Mesenteric fat pad (tissue), 1 donor: ENCODE data around the gene TWSG1. TPM values are rescaled to one million over a fixed set of nuclear protein-coding genes. Genes with fewer than 3 reads are reported as not detected.
A peak's percentile ranks its signal among the peaks of the same experiment; 100 is the strongest.

Experiments
- DNase-seq: peaks from one replicate; pipeline ENCODE4 v3.0.0-alpha.2; 2020; ENCODE audit warnings: low spot score
- total RNA-seq: library from RNA; stranded (reverse); fragmentation: NEBNext Ultra II Directional; extraction: Animal tissue kit (Norgen Biotek cat#: 25700); gene quantifications from one replicate; pipeline ENCODE4 v1.2.1, GENCODE V29; 2021
- donor health status: DM: yes; HTN: yes; CAD: no.

TWSG1 gene
- total RNA-seq, 1 donor from 2014 or later: 20.4 TPM

GRCh38 chr18:9386879-9387278, 52.3 kb downstream of the TWSG1 start:
- no peak for DNase-seq

GRCh38 chr18:9387891-9388290, 53.3 kb downstream of the TWSG1 start:
- no peak for DNase-seq

GRCh38 chr18:9389706-9390105, 55.1 kb downstream of the TWSG1 start:
- no peak for DNase-seq

- no peak for DNase-seq
Observed at GRCh38 chr18:9392726-9393125, 58.2 kb downstream of the TWSG1 start.

- no peak for DNase-seq
Observed at GRCh38 chr18:9394046-9394445, 59.5 kb downstream of the TWSG1 start.

DNA sequence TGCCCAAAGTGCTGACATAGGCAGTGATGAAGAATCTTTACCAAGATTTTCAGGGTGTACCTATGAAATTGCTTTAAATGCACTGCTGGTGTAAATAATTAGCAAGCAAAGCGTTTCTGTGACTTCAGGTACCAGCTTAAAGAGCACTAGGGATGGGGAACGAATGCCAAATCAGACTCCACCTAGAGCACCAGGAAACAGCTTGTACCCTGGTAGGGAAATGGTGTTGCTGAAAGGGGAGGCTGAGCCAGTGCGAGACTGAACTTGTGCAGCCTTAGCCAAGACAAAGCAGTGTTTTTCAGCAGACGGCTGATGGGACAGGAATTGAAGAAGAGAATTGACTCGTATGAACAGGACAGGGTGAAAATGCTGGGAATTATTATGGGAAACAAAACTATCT, 65.6 kb downstream of the TWSG1 start:
- no peak for DNase-seq

GRCh38 chr18:9401176-9401575, 66.6 kb downstream of the TWSG1 start:
- DNase-seq: no peak

DNA sequence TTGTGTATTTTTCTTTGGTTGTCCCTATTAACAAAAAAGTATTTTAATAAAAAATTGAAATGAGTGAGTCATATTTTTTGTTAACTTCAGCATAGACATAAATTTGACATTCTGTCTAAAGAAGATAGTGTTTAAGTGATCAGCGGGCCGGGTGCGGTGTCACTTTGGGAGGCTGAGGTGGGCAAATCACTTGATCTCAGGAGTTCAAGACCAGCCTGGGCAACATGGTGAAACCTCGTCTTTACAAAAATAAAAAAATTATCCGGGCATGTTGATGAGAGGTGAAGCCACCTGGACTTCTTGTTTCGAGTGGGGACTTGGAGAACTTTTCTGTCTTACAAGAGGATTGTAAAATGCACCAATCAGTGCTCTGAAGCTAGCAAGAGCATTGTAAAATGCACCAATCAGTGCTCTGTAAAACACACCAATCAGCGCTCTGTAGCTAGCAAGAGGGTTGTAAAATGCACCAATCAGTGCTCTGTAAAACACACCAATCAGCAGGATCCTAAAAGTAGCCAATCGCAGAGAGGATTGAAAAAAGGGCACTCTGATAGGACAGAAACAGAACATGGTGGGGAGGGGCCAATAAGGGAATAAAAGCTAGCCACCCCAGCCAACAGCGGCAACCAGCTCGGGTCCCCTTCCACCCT, 67.9 kb downstream of the TWSG1 start:
- peak; percentile 53 for DNase-seq

DNA sequence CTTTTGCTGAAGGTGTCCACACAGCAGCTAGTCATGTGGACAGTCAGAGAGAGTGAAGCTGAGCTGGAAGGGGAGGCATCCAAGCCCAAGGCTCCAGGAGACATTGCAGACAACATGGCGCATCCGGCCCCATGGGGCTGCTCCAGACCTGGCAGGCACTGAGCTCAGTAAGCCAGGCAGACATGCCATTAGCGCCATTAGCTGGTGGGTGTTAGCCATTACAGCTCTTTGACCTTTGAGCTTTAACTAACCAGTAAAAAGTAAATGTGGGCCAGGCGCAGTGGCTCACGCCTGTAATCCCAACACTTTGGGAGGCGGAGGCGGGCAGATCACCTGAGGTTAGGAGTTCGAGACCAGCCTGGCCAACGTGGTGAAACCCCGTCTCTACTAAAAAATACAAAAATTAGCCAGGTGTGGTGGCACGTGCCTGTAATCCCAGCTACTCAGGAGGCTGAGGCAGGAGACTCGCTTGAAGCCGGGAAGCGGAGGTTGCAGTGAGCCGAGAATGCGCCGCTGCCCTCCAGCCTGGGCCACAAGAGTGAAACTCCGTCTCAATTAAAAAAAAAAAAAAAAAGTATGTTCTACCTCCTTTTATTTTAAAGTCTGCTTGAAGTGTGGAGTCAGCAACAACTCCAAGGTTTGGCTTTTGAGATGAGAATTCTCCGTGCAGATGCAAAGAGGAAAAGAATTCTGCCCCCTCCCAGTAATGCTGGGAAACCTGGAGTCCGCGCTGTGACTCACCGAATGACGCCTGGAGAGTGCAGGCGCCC, 69.4 kb downstream of the TWSG1 start:
- DNase-seq: peak; percentile 90

- DNase-seq: peak; percentile 82
Observed at GRCh38 chr18:9404565-9405060, 70.0 kb downstream of the TWSG1 start.

- DNase-seq: peak; percentile 88
Observed at GRCh38 chr18:9405130-9405529, 70.6 kb downstream of the TWSG1 start.

DNA sequence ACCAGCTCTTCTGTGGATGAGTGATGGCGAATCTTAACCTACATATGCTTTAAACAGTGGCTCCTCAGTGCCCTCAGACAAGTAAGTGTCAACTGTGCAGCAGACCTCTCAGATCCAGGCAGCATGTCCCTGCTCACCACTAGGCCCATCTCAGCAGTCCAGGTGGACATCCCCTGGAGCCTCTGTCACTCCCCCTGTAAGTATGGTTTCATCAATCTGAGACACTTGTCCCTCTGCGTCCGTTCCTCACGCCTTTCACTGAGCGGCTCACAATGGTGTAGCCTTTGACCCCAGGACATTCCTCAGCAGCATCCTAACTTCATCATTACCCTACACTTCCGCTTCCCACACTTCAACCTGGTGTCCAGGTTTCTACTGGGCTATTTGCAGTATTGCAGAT, 71.4 kb downstream of the TWSG1 start:
- peak; percentile 69 for DNase-seq

DNA sequence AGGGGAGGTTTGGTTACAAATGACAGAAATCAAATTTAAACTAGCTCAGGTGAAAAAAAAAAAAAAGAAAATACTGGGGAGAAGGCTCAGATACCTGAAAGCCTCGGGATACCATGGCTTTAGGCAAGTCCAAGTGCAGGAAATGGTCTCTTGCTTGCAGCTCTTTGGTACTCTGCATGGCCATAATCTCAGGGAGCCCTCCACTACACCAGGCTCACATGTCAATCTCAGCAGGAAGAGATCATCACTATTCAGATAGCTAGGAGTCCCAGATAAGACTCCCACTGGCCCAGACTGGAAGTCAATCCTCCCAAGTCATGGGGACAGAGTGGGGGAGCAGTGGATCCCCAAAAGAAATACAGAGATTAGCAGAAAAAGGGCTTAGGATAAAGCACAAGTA, 75.9 kb downstream of the TWSG1 start:
- DNase-seq: no peak

- DNase-seq: no peak
Observed at GRCh38 chr18:9413576-9413975, 79.0 kb downstream of the TWSG1 start.

GRCh38 chr18:9416563-9417072, 82.0 kb downstream of the TWSG1 start:
- DNase-seq: no peak

- DNase-seq: peak; percentile 47
Observed at GRCh38 chr18:9417073-9417851, 82.7 kb downstream of the TWSG1 start.

- DNase-seq: peak; percentile 57
Observed at GRCh38 chr18:9418047-9418690, 83.6 kb downstream of the TWSG1 start.

- no peak for DNase-seq
Observed at GRCh38 chr18:9419956-9420631, 85.5 kb downstream of the TWSG1 start.

DNA sequence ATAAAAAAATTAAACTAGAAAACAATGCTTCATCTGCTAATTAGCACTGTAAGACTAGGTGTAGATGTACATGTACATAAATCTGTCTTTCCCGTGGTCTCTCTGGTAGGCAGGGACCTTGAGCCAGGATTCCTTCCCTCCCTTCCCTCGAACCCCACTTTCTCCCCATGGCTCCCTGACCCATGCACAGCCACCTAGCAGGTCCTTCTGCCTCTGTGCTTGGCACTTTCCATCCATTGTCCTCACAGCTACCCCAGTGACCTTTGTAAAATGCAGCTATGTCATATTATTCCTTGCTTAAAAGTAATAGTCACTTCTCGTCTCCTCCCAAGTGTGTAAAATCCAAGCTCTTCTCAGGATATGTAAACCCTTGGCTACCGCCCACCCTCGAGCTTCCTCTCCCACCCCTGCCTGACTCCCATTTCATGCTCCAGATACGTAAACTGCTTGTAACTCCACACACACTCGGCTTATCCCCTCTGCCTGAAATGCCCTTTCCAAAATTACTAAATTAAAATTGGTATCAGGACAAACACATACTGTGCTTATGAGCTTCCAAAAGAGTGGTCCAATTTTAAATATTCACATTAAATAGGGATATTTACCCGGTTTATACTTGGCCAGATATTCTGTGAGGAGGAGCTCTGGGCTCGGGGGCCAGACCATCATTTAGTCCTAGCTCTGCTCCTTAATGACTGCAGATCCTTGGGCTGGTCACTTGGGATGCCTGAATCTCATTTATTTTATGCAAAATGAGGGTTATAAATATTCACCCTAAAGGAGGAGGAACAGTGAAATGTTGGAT, 86.7 kb downstream of the TWSG1 start:
- no peak for DNase-seq

GRCh38 chr18:9421901-9422327, 87.3 kb downstream of the TWSG1 start:
- DNase-seq: no peak
